T-helper 2 cell treated with Interferon-gamma antibody and Interleukin-4, amounts not matched to agents 5 μg/mL and 100 μg/mL, for 36 hours (primary cell): ENCODE measurements around the gene TMEM94.

ENCODE experiments used
- DNase-seq: peaks from one replicate; pipeline ENCODE4 v3.0.0; 2021; ENCODE audit warnings: low spot score
- H3K27ac Mint-ChIP-seq: one replicate; pipeline ENCODE4 v1.8.0; 2021; ENCODE audit warnings: mild to moderate bottlenecking, mixed read lengths
- H3K27me3 Mint-ChIP-seq: one replicate; pipeline ENCODE4 v1.8.0; 2021; ENCODE audit warnings: low read depth, mixed read lengths
- H3K36me3 Mint-ChIP-seq: one replicate; pipeline ENCODE4 v1.8.0; 2021; ENCODE audit warnings: low read depth, mixed read lengths
- H3K4me1 Mint-ChIP-seq: one replicate; pipeline ENCODE4 v1.8.0; 2021; ENCODE audit warnings: low read depth, mixed read lengths
- H3K4me3 Mint-ChIP-seq: one replicate; pipeline ENCODE4 v1.8.0; 2022; ENCODE audit warnings: mild to moderate bottlenecking, moderate library complexity, mixed read lengths
- H3K9me3 Mint-ChIP-seq: one replicate; pipeline ENCODE4 v1.8.0; 2021; ENCODE audit warnings: mixed read lengths

The TMEM94 gene

DNA sequence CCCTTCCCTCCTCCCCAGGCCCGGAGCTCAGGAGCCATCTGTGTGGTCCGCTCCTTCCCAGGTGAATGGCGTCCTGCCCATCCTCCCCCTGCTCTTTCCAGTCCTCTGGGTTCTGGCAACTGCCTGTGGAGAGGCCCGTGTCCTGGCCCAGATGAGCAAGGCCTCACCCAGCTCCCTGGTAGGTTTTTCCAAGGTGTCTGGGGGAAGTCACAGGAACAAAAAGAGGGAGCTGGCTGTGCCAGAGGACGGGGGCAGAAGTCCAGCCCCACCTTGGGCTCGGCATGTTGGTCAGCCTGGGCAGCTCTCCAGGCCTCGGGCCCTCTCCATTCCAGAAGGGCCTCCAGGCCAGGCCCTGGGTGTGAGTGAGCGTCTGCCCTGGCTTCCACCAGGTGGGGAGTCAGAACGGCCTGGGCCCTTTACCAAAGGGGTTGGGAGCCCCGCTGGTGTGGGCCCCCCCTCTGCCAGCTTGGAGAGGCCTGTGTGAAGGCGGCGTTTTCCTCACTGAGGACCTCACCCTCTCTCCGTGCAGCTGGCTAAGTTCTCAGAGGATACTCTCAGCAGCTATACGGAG lies 33.8 kb downstream of the TMEM94 start:
- peaks cover 11% of the 10 kb centered on the region for H3K36me3 Mint-ChIP-seq
- no peaks in the 10 kb centered on the region for H3K27me3 Mint-ChIP-seq
- no peaks in the 10 kb centered on the region for H3K9me3 Mint-ChIP-seq
- DNase-seq, result no peak
- H3K4me3 Mint-ChIP-seq, result no peak overlapping the region
- no peak overlapping the region for H3K27ac Mint-ChIP-seq
- peaks cover 13% of the 10 kb centered on the region for H3K4me1 Mint-ChIP-seq

DNA sequence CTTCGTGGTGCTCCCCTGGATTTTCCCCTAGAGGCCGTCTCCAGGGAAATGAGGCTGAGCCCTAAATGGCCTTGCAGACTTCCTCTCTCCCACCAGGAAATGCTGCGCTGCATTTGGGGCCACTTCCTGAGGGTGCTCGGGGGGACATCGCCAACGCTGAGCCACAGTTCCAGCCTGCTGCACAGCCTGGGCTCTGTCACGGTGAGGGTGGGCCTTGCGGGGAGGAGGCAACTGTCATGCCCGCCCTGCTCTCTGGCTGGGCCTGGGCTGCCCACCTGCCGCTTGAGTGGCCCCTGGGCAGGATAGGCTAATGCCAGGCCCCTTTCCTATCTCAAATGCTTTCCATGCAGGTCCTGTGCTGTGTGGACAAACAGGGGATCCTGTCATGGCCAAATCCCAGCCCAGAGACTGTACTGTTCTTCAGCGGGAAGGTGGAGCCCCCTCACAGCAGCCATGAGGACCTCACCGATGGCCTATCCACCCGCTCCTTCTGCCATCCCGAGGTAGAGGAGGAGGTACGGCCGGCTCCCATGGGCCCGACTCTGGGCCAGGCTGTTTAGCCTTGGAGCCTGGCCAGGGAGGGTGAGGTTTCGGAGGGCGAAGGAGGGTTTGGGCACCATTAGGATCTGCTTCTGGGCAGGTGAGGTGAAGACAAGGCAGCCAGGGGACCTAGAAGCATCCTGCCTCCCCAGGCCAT lies 34.7 kb downstream of the TMEM94 start:
- H3K9me3 Mint-ChIP-seq, result no peaks in the 10 kb centered on the region
- no peak overlapping the region for H3K27ac Mint-ChIP-seq
- no peaks in the 10 kb centered on the region for H3K27me3 Mint-ChIP-seq
- H3K36me3 Mint-ChIP-seq, result peaks cover 11% of the 10 kb centered on the region
- H3K4me1 Mint-ChIP-seq, result peaks cover 13% of the 10 kb centered on the region
- H3K4me3 Mint-ChIP-seq, result no peak overlapping the region
- no peak for DNase-seq

DNA sequence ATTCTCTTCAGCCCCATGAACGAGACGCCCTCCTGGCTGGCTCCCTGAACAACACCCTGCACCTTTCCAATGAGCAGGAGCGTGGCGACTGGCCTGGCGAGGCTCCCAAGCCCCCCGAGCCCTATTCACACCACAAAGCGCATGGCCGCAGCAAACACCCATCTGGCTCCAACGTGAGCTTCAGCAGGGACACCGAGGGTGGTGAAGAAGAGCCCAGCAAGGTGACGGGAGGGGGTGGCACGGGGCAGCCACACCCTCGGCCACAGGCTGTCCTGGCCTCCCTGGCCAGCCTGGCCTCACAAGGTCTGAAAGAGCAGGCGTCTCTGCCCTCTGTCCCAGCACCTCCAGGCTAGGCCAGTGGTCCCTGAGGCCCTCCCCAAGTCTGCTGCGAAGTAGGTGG lies 35.2 kb downstream of the TMEM94 start:
- no peak for DNase-seq
- Mint-ChIP-seq H3K4me3 (no peak overlapping the region), H3K27me3 (no peaks in the 10 kb centered on the region), H3K9me3 (no peaks in the 10 kb centered on the region), H3K4me1 (peaks cover 10% of the 10 kb centered on the region), H3K36me3 (peaks cover 12% of the 10 kb centered on the region), H3K27ac (no peak overlapping the region)

DNA sequence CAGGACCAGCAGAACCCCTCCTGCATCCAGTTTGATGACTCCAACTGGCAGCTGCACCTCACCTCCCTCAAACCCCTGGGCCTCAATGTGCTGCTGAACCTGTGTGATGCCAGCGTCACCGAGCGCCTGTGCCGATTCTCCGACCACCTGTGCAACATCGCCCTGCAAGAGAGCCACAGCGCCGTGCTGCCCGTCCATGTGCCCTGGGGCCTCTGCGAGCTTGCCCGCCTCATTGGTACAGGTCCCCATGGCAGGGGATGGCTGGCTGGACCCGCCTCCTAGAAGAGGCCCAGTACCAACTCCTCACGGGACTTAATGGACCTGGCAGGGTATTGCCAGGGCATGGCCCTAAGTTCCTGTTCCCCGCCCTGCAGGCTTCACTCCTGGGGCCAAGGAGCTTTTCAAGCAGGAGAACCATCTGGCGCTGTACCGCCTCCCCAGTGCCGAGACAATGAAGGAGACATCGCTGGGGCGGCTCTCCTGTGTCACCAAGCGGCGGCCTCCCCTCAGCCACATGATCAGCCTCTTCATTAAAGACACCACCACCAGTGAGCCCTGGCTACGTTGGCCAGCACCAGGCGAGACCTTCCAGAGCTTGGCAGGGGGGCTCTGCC lies 36.2 kb downstream of the TMEM94 start:
- no peaks in the 10 kb centered on the region for H3K9me3 Mint-ChIP-seq
- H3K4me1 Mint-ChIP-seq, result peaks cover 3% of the 10 kb centered on the region
- H3K36me3 Mint-ChIP-seq, result peaks cover 11% of the 10 kb centered on the region
- H3K27me3 Mint-ChIP-seq, result no peaks in the 10 kb centered on the region
- no peak overlapping the region for H3K27ac Mint-ChIP-seq
- H3K4me3 Mint-ChIP-seq, result no peak overlapping the region
- DNase-seq, result no peak

DNA sequence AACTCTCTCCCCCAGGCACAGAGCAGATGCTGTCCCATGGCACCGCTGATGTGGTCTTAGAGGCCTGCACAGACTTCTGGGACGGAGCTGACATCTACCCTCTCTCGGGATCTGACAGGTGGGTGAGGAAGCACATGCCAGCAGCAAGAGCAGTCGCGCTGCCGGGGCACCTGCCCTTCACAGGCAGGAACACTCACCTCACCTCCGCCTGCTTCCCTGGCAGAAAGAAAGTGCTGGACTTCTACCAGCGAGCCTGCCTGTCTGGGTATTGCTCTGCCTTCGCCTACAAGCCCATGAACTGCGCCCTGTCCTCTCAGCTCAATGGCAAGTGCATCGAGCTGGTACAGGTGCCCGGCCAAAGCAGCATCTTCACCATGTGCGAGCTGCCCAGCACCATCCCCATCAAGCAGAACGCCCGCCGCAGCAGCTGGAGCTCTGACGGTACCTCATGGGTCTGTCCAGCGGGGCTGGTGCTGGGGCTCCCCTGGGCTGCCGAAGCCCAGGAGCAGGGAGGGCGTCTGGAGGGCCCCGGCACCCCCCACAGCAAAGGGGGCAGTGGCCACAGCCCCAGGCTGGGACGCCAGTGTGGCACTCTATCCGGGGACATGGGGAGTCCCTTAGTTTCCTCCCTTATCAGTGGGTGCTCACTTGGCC lies 37.2 kb downstream of the TMEM94 start:
- no peaks in the 10 kb centered on the region for H3K9me3 Mint-ChIP-seq
- H3K4me1 Mint-ChIP-seq, result no peaks in the 10 kb centered on the region
- DNase-seq, result no peak
- H3K27ac Mint-ChIP-seq, result no peak overlapping the region
- H3K36me3 Mint-ChIP-seq, result peaks cover 17% of the 10 kb centered on the region
- H3K4me3 Mint-ChIP-seq, result no peak overlapping the region
- no peaks in the 10 kb centered on the region for H3K27me3 Mint-ChIP-seq

DNA sequence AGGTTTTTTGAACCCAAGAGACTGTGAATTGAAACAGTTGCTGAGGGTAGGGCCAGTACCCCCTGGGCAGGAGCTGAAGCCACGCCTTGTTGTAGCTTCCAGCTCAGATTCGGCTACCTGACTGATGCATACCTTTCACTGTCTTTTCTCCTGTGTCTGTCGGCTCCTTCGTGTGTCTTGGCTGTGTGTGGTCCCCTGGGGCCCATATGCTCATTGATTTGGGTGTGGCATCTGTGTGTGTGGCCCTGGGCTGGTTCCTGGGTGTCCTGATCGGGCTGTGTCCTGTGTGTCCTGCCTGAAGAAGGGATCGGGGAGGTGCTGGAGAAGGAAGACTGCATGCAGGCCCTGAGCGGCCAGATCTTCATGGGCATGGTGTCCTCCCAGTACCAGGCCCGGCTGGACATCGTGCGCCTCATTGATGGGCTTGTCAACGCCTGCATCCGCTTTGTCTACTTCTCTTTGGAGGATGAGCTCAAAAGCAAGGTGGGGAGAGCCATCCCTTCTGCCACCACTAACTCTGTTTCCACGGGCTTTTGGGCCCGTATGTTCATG lies 38.0 kb downstream of the TMEM94 start:
- DNase-seq, result no peak
- H3K27me3 Mint-ChIP-seq, result no peaks in the 10 kb centered on the region
- no peak overlapping the region for H3K27ac Mint-ChIP-seq
- H3K36me3 Mint-ChIP-seq, result peaks cover 21% of the 10 kb centered on the region
- H3K9me3 Mint-ChIP-seq, result no peaks in the 10 kb centered on the region
- H3K4me1 Mint-ChIP-seq, result no peaks in the 10 kb centered on the region
- H3K4me3 Mint-ChIP-seq, result no peak overlapping the region

DNA sequence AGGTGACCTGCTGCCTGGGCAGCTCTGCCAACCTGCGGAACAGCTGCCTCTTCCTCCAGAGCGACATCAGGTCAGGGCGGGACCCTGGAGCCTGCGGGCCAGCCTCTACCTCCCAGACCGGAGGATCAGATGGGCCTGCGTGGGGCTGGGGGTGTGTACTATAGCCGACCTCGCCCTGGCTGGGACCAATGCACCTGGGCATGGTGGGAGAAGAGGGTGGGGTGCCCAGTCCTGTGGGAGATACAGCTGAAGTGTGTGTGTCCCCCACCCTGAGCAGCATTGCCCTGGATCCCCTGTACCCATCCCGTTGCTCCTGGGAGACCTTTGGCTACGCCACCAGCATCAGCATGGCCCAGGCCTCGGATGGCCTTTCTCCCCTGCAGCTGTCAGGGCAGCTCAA lies 39.6 kb downstream of the TMEM94 start:
- Mint-ChIP-seq H3K4me3 (no peak overlapping the region), H3K27ac (no peak overlapping the region), H3K9me3 (no peaks in the 10 kb centered on the region), H3K36me3 (peaks cover 21% of the 10 kb centered on the region), H3K27me3 (no peaks in the 10 kb centered on the region), H3K4me1 (no peaks in the 10 kb centered on the region)
- DNase-seq, result no peak

DNA sequence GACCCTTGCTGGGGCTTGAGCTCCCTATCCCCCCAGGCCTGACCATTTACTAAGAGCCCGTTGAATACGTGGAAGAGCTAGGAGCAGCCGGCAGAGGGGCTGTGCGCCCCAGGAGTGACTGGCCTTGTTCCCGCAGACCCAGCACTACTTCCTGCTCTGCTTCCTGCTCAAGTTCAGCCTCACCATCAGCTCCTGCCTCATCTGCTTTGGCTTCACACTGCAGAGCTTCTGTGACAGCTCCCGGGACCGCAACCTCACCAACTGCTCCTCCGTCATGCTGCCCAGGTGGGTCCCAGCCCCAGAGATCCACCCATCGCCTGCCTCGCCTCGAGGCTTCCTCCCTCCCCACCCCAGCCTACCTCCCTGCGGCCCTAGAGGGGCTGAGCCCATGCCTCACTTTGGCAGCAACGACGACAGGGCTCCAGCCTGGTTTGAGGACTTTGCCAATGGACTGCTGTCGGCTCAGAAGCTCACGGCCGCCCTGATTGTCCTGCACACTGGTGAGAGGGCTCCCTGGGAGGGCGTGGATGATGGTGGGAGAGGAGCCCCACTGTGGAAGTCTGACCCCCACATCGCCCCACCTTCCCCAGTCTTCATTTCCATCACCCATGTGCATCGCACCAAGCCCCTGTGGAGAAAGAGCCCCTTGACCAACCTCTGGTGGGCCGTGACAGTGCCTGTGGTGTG lies 41.7 kb downstream of the TMEM94 start:
- Mint-ChIP-seq H3K27ac (no peak overlapping the region), H3K4me1 (no peaks in the 10 kb centered on the region), H3K27me3 (no peaks in the 10 kb centered on the region), H3K4me3 (no peak overlapping the region), H3K36me3 (peaks cover 16% of the 10 kb centered on the region), H3K9me3 (no peaks in the 10 kb centered on the region)
- DNase-seq, result no peak

DNA sequence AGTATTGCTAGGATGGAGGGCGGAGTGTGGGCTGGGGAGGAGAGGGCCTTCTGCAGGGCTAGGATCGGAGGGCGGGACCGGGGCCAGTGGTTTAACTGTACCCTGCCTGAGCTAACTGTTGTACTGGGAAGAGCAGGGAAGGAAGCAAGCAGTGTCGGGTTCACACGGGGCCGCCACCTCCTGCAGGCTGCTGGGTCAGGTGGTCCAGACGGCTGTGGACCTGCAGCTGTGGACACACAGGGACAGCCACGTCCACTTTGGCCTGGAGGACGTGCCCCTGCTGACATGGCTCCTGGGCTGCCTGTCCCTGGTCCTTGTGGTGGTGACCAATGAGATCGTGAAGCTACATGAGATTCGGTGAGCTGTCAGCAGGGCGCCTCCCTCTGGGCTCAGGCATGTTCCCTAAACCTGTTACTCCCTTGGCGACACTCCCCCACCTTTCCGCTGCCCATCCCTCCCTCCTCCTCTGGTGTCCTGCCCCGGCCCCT lies 42.3 kb downstream of the TMEM94 start:
- Mint-ChIP-seq H3K27me3 (no peaks in the 10 kb centered on the region), H3K4me3 (no peak overlapping the region), H3K27ac (no peak overlapping the region), H3K36me3 (peaks cover 16% of the 10 kb centered on the region), H3K4me1 (no peaks in the 10 kb centered on the region), H3K9me3 (no peaks in the 10 kb centered on the region)
- no peak for DNase-seq

DNA sequence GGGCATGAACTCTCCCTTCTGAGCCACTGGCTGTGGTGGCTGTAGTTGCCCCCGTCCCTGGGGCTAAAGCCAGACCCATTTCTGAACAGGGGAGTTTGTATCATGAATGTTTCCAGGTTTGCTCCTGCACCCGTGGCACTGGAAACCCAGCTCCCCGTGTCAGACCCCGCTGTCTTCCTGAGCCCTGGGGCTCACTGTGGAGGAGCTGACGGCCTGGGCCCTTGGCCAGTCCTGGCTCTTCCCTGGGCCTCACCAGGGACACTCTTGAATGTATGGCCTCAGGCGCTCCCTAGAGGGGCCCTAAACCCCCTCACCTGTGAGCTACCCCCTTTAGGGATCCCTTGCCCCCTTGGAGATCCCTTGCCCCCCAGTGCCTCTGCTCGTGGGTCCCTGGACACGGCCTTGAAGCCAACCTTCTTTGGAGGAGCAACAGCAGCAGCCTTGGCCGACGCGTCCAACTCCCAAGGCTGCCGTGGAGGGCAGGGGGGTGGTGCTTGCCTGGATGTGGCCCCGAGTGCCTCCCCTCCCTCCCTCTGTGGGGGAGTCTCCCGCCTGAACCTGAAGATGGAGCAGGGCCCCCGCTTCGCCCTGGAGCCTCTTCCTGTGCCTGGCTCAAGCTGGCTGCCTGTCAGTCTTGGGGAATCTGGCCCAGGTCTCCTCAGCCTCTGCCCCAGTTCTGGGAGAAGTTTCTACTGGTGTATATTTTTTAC lies 43.0 kb downstream of the TMEM94 start:
- Mint-ChIP-seq H3K4me3 (no peak overlapping the region), H3K9me3 (no peaks in the 10 kb centered on the region), H3K27me3 (no peaks in the 10 kb centered on the region), H3K27ac (no peak overlapping the region), H3K36me3 (peaks cover 16% of the 10 kb centered on the region), H3K4me1 (no peaks in the 10 kb centered on the region)
- DNase-seq, result no peak

DNA sequence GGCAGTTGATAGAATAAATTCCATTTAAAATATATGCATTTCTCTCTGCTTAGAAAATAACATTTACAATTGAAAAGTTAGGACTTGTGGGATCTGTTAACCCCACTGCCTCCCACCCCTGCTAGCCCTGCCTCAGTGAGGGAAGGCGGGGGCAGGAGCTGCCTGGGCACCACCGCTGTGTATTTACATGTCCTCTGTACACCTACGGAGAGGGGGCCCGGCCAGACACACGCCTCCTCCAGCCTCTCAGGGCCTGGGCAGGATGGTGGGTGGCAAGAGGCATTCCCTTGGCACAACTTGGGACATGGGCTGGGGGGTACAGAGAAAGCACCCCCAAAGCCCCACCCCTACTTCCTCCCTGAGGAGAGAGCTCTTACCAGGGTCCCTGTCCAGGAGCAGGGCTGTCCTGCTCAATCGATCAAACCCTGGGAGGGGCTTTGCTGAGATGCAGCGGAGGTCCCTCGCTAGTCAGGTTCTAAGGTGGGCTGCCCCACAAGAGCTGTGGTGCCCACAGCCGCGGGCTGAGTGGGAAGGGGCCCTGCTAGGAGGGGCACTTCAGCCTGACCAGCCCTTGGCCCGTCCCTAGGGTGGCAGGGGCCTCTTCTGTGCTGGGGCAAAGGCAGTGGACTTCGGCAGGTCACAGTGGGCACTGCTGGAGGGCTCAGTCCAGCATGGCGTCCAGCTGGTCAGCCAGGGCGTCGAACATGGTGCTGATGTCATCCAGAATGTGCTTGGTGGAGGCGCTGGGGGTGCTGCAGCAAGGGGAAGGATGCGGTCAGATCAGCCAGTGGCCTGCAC lies 44.2 kb downstream of the TMEM94 start:
- no peak for DNase-seq

DNA sequence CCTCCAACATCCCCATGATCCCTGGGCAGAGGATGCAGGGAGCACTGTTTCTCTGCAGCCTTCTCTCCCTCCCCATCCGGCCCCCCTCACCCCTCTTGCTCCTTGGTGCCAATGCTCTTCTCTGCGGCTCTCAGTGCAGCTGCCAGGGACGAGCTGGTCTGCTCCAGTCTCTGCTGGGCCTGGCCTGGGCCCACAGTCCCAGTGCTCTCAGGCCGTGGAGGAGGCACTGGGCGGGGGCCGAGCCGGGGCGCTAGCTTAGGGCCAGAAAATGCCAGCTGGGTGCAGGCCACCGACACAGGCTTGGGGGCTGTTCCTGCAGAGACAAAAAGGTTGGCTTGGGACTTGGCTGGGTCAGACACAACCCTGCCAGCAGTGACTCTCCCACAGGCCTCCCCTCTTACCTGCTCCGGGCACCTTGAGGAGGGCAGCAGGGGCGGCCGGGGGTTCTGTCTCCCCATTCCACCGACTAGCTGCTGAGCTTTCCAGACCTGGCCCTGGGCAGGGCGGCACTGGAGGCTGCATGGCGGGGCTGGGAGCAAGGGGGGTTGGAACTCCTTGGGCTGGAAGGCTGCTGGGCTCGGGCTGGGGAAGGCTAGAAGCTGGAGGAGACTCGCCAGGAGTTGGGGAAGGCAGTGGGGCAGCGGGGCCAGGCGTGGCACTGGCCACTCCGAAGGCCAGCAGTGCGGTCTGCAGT lies 45.1 kb downstream of the TMEM94 start:
- Mint-ChIP-seq H3K4me1 (no peaks in the 10 kb centered on the region), H3K27ac (no peak overlapping the region), H3K9me3 (no peaks in the 10 kb centered on the region), H3K4me3 (no peak overlapping the region), H3K36me3 (peaks cover 15% of the 10 kb centered on the region), H3K27me3 (no peaks in the 10 kb centered on the region)
- no peak for DNase-seq

More for the DNA sequence above, 44.2 kb downstream of the TMEM94 start:
- Mint-ChIP-seq H3K4me1 (no peaks in the 10 kb centered on the region), H3K36me3 (peaks cover 16% of the 10 kb centered on the region), H3K27me3 (no peaks in the 10 kb centered on the region), H3K27ac (no peak overlapping the region), H3K9me3 (no peaks in the 10 kb centered on the region), H3K4me3 (no peak overlapping the region)
